HG03064 (cell line): ENCODE data around the gene AATF.

Experiments used
- ATAC-seq: cut with Tn5 transposase; IDR thresholded peaks from one replicate; pipeline ENCODE4 v1.9.1; 2021; ENCODE audit warnings: low read depth; ENCODE audit not compliant: unreplicated experiment

Gene AATF

GRCh38 chr17:36940313-36941264 is 8.2 kb upstream of the AATF start:
- no peak for ATAC-seq

DNA sequence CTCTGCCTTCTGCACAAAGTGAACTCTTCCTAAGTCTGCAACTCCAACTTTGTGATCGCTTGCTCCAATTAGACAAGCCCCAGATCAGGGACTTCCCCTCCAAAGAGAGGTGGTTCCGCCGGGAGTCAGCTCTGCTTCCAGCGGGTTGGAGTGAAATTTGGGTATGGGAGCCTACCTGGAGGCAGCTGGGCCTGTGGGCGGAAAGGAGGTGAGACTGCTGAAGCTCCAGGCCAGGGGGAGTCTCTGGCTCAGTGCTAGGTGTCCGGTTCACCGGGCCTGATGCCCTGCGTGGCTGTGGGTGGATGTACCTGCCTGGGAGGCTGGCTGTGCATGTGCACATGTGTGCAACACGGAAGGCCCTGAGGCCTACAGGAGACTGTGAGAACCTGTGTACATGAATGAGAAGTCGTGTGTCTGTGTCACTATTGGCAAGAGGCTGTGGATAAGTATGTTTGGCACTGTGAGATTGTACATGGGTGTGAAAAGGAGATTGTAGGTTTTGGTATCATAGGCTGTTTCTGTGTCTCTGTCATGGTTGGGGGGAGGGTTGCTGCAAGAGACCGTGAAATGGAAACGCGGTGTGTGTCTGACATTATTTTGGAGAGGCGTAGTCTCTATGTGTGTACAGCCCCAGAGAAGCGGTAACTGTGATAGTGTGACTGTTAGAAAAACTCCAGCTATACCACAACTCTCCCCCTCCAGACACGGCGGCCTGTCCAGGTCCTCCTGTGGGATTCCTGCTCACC is 7.3 kb upstream of the AATF start:
- no peak for ATAC-seq

DNA sequence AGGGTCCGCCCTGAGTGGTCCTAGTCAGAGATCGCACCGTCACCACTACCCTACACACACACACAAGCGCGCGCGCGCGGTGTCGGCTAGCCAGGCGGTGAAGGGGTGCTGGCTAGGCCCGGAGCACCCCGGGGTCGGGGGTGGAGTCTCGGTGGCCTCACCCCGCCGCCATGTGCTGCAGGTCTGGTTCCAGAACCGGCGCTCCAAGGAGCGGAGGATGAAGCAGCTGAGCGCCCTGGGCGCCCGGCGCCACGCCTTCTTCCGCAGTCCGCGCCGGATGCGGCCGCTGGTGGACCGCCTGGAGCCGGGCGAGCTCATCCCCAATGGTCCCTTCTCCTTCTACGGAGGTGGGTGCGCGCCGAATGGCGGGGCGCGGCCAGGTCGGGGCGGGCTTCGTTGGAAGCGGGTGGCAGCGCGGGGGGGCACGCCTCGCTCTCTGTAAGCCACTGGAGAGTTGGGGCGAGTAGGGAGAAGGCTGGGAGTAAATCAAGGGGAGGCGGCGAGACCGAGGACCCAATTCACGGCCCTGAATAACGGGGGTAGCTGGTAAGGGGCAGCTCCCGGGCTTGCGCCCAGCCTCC is 6.6 kb upstream of the AATF start:
- no peak for ATAC-seq

GRCh38 chr17:36942631-36943125 is 6.1 kb upstream of the AATF start:
- no peak for ATAC-seq

DNA sequence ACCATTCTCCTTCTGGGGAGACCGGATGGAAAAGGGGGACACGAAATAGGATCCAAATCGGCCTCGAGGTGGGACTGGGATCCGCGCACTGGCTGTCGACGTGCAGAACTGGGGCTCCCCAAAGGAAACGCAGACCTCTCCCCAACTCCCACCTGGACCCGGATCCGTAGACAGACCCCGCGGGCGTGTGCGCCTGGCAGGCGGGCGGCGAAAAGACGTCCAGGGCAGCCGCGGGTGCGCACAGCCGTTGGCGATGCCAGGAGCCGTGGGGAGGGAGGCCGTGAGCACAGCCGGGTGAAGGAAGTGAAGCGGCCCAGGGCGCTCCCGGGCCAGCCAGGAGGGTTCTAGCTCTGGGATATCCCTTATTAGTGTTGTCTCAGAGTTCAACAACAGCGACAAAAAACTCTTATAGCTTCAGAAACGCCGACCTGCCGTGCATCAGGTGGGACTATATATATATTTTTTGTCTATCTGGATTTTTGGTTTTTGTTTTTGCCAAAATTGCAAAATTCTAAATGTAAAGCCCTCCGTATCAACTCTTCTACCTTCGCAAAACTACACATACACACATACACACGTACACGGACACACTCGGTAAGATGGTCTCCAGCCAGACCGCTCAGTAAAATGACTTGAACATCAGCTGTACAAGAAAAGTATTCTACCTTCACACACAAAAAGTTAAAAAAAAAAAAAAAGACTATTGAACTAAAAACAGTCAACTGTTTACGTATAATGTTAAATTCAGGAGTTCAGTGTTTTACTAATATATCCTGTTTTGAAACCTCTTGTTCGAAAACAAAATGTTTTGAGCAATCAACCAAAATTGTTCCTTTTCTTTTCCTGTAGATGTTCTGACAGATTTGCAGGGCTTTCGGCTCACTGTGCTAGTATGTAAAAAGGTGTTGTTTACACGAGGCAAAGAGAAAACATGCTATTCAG is 5.2 kb upstream of the AATF start:
- no peak for ATAC-seq

DNA sequence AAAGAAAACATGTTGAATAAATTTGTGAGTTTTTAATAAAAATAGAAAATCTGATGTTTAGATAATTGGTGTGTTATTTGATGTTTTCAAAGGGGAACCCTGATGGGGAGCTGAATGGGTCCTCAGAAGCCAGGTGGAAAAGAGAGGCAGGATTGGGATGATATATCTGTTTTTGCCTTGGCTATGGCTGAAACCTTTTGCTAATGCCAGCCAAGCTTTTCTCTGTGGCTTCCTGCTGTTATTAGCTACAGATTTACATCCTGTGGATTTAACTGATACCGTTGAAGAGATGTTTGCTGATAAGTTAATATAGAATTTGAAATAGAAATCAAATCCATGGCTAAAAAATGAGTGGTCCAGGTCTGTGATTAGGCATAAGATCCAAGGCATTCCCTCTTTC is 4.2 kb upstream of the AATF start:
- ATAC-seq: no peak

DNA sequence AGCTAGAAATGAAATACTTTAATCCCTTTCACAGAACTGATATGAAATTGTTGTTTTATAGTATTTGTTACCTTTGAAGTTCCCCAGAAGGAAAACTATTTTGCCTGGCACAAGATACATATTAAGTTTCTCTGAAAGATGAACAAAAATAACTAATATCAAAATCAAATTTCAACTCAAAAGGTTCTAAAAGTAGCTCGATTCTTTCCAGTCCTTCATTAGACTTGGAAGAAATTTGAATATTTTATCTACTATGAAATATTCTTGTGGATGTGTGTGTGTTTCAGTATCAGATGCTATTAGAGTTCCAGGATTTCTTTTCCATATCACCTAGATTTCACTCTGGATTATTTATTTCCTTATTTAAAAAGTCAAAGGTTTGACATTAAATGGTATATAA is 3.6 kb upstream of the AATF start:
- ATAC-seq: no peak

DNA sequence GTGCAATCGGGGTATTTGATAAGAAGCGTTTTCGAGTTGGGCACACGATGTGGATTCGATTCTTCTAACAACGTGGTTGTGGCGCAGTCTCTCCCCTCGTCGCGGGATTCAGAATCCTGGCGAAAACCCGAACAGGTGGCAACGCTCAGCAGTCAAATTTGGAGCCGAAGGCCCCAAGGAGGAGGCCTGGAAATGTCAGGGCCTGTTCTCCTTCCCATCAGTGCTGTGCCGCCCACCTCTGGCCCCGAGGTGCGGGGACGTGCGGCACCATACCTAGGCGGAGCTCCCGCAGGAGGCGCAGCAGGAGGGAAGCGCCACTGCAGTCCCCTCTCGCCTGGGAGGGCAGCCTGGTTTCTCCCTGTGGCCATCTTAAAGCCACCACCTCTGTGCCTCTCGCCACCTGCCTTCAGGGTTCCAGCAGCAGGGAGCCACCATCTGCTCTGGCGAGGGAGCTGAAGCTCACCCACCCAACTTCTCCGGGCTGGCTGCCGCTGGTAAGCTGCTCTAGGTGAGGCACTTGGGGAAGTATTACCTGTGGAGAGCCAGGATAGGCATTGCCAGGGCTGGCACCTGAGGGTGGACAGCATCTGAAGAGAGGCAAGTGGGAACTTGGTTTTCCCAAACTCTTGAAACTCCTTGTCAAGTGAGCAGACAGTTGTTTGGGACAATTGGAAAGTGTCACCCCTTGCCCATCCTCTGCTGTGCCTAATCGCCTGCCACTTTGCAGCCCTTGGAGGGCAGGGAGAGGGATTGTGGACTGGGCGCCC is 2.6 kb upstream of the AATF start:
- no peak for ATAC-seq

- no peak for ATAC-seq
Observed at GRCh38 chr17:36946726-36947091, 2.0 kb upstream of the AATF start.

DNA sequence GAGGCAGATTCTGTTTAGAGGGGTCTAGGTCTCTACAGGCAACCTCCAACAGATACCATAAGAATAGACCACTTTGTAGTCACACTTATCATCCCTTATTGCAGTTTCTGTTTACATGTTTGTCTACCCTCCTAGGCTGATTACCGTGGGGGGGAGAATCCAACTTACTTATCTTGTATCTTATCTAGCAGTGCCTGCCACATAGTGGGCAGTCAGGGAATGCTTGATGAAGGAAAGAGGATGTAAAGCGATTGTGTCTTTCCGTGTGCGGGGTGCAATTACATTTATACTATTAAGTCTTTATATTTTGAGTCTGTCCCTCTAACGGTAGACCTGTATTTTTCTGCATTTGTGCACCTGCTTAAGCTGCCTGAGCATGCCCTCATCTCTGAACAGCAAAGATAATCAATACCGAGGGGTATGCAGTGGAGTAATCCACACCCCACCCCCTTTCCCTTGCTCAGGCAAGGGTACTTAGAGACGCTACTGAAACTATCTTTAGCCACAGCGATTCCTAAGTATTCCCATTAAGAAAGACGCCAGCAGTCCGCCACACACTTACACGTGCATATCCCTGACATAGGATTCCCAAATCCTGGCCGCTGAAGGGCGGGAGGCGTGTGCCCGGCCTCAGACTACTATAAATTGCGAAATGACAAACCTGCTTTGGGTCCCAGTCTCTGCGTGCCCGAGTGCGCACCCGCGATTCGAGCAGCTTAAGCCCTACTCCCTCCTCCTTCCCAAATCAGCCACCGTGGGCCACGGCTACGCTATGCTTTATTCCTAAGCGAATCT is 635 bp upstream of the AATF start:
- no peak for ATAC-seq

DNA sequence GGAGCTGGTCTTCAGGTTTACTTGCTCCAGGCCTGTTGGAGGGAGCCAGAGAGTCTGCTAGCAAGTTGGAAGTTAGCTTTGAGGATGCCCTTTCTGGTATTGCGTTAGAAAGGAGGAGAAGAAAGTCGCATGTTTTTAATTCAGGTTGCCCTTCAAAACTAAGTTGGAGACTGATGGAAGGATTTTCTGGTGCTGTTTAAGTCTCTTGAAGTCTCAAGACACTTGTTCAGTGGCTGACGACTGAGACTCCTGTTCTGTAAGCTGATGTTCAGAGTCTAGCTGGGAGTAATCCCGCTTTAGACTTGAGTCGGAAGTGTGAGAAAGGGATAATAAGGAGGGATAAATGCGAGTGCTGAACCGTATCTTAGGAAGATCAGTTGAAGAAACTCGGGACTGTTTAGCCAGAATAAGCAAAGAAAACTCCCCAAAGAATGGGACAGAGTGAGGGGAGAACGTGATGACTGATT is 740 bp downstream of the AATF start:
- ATAC-seq: no peak

GRCh38 chr17:36950027-36950426 is 1.3 kb downstream of the AATF start:
- ATAC-seq: no peak

GRCh38 chr17:36951084-36951789 is 2.5 kb downstream of the AATF start:
- no peak for ATAC-seq

DNA sequence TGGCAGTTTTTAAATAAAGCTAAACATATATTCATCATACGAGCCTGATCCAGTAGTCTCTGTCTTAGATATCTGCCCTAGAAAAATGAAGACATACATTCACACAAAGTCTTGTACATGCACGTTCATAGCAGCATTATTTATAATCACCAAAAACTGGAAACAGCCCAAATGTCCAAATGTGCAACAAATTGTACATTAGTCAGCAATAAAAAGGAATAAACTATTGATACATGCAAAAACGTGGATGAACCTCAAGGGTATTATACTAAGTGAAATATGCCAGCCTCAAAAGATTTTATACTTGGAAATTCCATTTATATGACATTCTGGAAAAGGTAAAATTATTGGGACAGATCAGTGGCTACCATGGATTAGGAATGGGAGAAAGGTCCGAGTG is 22.8 kb downstream of the AATF start:
- no peak for ATAC-seq

GRCh38 chr17:36972186-36972700 is 23.5 kb downstream of the AATF start:
- ATAC-seq: no peak

DNA sequence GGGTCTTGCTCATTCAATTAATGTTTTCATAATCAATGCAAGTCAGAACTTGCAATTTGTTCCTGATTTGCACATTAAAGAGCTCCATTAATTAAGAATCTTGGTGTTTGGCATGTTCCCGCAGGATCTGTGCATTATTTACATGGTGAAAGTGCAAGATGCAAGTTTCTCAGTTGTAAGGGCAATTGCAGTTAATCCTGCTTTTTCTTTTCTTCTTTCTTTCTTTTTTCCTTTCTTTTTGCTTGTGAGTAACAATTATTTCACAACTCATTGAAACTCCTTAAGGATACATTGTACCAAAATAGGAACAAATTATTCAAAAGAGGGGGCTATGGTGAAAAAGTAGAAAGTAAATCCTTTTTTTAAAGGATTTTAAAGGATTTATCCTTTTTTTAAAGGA is 24.2 kb downstream of the AATF start:
- ATAC-seq: no peak

DNA sequence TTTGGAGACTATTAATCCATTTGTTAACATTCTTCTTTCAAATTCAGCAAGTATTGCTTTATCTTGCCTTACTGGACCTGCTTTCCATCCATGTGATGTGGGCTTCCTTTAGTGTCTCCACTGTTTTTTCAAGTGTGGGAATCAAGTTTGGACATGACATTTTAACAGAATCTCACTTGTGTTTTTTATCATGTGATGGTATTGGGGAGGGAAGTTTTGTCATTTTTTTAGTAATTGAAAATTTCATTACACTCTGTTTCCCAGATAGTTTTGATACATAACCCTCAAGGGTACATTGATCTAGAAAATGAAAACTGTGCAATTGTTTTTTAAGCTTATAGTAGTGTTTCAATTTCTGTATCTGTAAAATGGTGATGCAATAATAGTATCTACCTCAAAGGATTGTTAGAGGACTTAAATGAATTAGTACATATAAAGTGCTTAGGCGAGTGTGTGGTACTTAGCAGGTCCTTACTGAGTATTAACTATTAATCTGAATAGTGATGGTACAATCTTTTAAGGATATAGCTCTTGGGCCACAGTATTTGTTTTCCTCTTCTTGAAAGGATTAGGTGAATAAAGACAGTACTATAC is 27.3 kb downstream of the AATF start:
- ATAC-seq: no peak
